DND-41 (cell line): ENCODE data around the gene PDE1A.

Source experiments
- ATAC-seq: fragments of 200-7000 bp; cut with Tn5 transposase; 3 replicates; pipeline ENCODE4 v1.9.1; 2021; ENCODE audit warnings: low read depth; ENCODE audit not compliant: insufficient read depth
- DNase-seq: peaks from one replicate; pipeline ENCODE4 v3.0.0-alpha.2; 2020
- H2AFZ ChIP-seq: 2 replicates; pipeline ENCODE4 v1.6.0; 2012; ENCODE audit warnings: low read depth, low read length
- H3K27ac ChIP-seq: 2 replicates; pipeline ENCODE4 v1.5.1; 2012; ENCODE audit warnings: low read length, inconsistent platforms
- H3K27me3 ChIP-seq: fragments of 200-600 bp; sonication (generic); 2 replicates; pipeline ENCODE4 v1.6.0; 2012; ENCODE audit warnings: low read length, mild to moderate bottlenecking, inconsistent platforms; ENCODE audit not compliant: insufficient read depth, poor library complexity
- H3K36me3 ChIP-seq: 2 replicates; pipeline ENCODE4 v1.5.1; 2012; ENCODE audit warnings: low read length, inconsistent platforms; ENCODE audit not compliant: insufficient read depth
- H3K4me1 ChIP-seq: 2 replicates; pipeline ENCODE4 v1.5.1; 2012; ENCODE audit warnings: mild to moderate bottlenecking, low read length; ENCODE audit not compliant: insufficient read depth
- H3K4me2 ChIP-seq: 2 replicates; pipeline ENCODE4 v1.6.0; 2012; ENCODE audit warnings: mild to moderate bottlenecking, moderate library complexity, low read length, inconsistent platforms; ENCODE audit not compliant: insufficient read depth
- H3K4me3 ChIP-seq, 2 experiments: fragments of 200-600 bp in 1 of 2; shearing (Covaris generic) in 1 of 2; 2 replicates each; pipeline ENCODE4 v1.5.1; 2012 to 2016; ENCODE audit warnings: inconsistent platforms in 2 of 2, low read length in 2 of 2, mild to moderate bottlenecking in 2 of 2, low read depth in 1 of 2, moderate library complexity in 1 of 2
- H3K79me2 ChIP-seq: 2 replicates; pipeline ENCODE4 v1.6.0; 2012; ENCODE audit warnings: low read length, inconsistent platforms; ENCODE audit not compliant: insufficient read depth
- H3K9ac ChIP-seq: 2 replicates; pipeline ENCODE4 v1.6.0; 2012; ENCODE audit warnings: low read depth, mild to moderate bottlenecking, inconsistent platforms, low read length, moderate library complexity
- H3K9me3 ChIP-seq: 2 replicates; pipeline ENCODE4 v1.5.1; 2012; ENCODE audit warnings: low read length, moderate library complexity, mild to moderate bottlenecking, inconsistent platforms; ENCODE audit not compliant: insufficient read depth, severe bottlenecking
- H4K20me1 ChIP-seq: 2 replicates; pipeline ENCODE4 v1.6.0; 2012; ENCODE audit warnings: low read length; ENCODE audit not compliant: insufficient read depth
- EZH2 ChIP-seq: IDR thresholded peaks from 3 replicates; pipeline ENCODE4 v1.6.1; 2012; ENCODE audit warnings: borderline replicate concordance, low read depth, mild to moderate bottlenecking, moderate library complexity, low read length, inconsistent platforms; ENCODE audit not compliant: severe bottlenecking
- TF ChIP-seq, protein P1 (sequence below): IDR thresholded peaks from 2 replicates; pipeline ENCODE4 v1.5.1; 2012; ENCODE audit warnings: borderline replicate concordance, low read length, moderate library complexity, mild to moderate bottlenecking; ENCODE audit not compliant: poor library complexity, severe bottlenecking; ENCODE audit errors: extremely low read depth

Gene PDE1A

DNA sequence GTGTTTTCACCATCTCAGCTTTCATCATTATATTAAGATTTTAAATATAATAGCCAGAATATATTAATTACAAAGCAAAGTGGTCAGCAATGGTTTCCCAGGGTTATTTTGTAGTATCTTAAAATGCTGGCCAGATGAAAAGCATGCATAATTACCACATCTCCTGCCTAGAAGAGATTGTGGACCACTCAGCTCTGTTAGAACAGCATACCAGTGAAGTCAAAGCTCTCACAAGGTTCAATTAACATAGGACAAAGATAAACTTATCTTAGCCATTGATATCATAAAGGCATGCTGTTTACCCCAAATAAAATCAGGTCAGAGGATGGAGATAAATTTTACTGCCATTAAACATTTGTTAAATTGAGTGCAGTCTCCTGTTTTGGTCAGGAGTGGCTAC lies 19.3 kb upstream of the PDE1A start:
- no peak for TF ChIP-seq EZH2
- TF ChIP-seq, protein P1, sequence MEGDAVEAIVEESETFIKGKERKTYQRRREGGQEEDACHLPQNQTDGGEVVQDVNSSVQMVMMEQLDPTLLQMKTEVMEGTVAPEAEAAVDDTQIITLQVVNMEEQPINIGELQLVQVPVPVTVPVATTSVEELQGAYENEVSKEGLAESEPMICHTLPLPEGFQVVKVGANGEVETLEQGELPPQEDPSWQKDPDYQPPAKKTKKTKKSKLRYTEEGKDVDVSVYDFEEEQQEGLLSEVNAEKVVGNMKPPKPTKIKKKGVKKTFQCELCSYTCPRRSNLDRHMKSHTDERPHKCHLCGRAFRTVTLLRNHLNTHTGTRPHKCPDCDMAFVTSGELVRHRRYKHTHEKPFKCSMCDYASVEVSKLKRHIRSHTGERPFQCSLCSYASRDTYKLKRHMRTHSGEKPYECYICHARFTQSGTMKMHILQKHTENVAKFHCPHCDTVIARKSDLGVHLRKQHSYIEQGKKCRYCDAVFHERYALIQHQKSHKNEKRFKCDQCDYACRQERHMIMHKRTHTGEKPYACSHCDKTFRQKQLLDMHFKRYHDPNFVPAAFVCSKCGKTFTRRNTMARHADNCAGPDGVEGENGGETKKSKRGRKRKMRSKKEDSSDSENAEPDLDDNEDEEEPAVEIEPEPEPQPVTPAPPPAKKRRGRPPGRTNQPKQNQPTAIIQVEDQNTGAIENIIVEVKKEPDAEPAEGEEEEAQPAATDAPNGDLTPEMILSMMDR, result no peak
- no peaks in the 10 kb centered on the region for H3K79me2 ChIP-seq
- H3K9me3 ChIP-seq, result no peaks in the 10 kb centered on the region
- H3K27me3 ChIP-seq, result no peaks in the 10 kb centered on the region
- ATAC-seq (no peak), DNase-seq (no peak)
- H4K20me1 ChIP-seq, result no peaks in the 10 kb centered on the region
- no peak overlapping the region for H3K9ac ChIP-seq
- no peak overlapping the region for H2AFZ ChIP-seq
- H3K4me1 ChIP-seq, result no peaks in the 10 kb centered on the region
- H3K36me3 ChIP-seq, result no peaks in the 10 kb centered on the region
- no peak overlapping the region for H3K4me2 ChIP-seq
- no peak overlapping the region for H3K4me3 ChIP-seq
- H3K27ac ChIP-seq, result no peak overlapping the region

DNA sequence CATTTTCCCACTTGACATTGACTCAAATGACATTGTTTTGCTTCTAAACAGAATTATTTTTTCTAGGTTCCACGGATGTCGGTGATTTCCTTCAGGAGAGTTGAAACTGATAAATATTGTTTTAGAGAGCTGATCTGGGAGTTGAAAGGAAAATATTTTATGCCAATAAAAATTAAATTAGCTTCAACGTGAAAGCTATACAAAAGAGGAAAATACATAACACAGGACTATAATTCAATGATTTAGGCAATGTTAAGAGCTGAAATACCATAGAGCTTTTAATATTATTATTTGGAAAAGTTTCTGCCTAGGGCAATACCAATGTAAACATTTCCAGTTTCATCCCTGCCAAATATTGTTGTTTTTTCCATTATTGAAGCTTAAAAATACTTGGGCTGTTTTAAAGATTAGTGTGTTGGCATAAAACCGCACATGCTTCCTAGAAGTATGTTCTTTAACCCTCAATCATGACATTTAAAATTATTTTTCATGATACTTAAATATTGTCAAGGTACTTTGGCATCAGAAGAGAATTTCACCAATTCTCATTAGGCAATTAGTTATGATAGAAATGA lies 18.6 kb upstream of the PDE1A start:
- H3K36me3 ChIP-seq, result no peaks in the 10 kb centered on the region
- no peaks in the 10 kb centered on the region for H4K20me1 ChIP-seq
- no peak overlapping the region for H3K4me3 ChIP-seq
- H3K4me2 ChIP-seq, result no peak overlapping the region
- no peak overlapping the region for H3K9ac ChIP-seq
- H3K27me3 ChIP-seq, result no peaks in the 10 kb centered on the region
- no peaks in the 10 kb centered on the region for H3K9me3 ChIP-seq
- no peaks in the 10 kb centered on the region for H3K79me2 ChIP-seq
- DNase-seq, result no peak
- H3K27ac ChIP-seq, result no peak overlapping the region
- no peaks in the 10 kb centered on the region for H3K4me1 ChIP-seq
- ATAC-seq, result no peak
- H2AFZ ChIP-seq, result no peak overlapping the region
- TF ChIP-seq, protein P1, result no peak
- no peak for TF ChIP-seq EZH2

DNA sequence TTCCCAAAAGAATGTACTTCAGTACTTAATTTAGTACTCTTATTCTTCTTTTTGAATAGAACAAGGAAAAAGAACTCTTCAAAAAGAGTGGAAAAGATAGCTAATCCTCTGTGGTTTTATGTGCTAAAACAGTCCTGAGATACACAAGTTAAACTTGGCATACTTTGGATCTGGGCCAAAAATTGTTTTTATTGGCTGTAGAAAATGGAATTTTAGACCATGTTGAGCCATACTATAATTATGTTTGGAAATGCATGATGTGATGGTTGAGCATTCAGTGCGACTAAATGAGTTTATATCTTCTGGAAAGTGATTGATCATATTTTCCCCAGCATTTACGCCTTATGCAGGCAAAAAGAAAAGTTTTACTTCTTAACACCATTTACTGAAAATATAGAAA lies 18.0 kb upstream of the PDE1A start:
- no peak overlapping the region for H2AFZ ChIP-seq
- H3K9ac ChIP-seq, result no peak overlapping the region
- H4K20me1 ChIP-seq, result no peaks in the 10 kb centered on the region
- ATAC-seq, result no peak
- H3K4me3 ChIP-seq, result no peak overlapping the region
- H3K36me3 ChIP-seq, result no peaks in the 10 kb centered on the region
- TF ChIP-seq, protein P1, result no peak
- no peak for TF ChIP-seq EZH2
- DNase-seq, result no peak
- H3K27ac ChIP-seq, result no peak overlapping the region
- H3K27me3 ChIP-seq, result no peaks in the 10 kb centered on the region
- no peaks in the 10 kb centered on the region for H3K4me1 ChIP-seq
- H3K9me3 ChIP-seq, result no peaks in the 10 kb centered on the region
- H3K79me2 ChIP-seq, result no peaks in the 10 kb centered on the region
- H3K4me2 ChIP-seq, result no peak overlapping the region

DNA sequence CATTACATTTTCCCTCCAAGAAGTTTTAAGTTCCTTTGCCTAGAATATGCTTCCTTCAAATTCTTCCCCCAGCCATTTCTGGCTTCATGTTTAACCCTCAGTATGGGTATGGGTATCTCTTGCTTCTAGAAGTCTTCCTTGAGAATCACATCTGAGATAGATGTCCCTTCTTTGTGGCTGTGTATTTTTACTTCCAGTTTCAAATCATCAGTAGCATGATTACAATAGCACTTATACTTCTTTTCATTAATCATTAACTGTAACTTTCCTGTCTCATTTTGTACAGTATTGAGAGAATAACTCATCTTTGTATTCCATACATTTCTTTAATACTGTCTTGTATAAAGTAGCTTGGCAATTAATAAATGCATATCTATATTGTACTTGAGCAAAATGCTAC lies 17.3 kb upstream of the PDE1A start:
- Histone ChIP-seq H3K9me3 (no peaks in the 10 kb centered on the region), H3K79me2 (no peaks in the 10 kb centered on the region), H3K27ac (no peak overlapping the region), H3K4me1 (no peaks in the 10 kb centered on the region), H3K4me2 (no peak overlapping the region), H3K9ac (no peak overlapping the region), H3K4me3 (no peak overlapping the region), H2AFZ (no peak overlapping the region), H4K20me1 (no peaks in the 10 kb centered on the region), H3K36me3 (no peaks in the 10 kb centered on the region), H3K27me3 (no peaks in the 10 kb centered on the region)
- DNase-seq (no peak), ATAC-seq (no peak)
- no peak for TF ChIP-seq EZH2
- TF ChIP-seq, protein P1, result no peak
